A673 (cell line): ENCODE measurements around the gene LSM3. TPM values are rescaled to one million over a fixed set of nuclear protein-coding genes. Genes with fewer than 3 reads are reported as not detected.

ENCODE experiments used
- BruUV-seq: library from RNA; stranded (reverse); fragments of 400-500 nt; replicated peaks from 2 replicates; lab custom pipeline; 2021; lab: Mats Ljungman, UMichigan
- CTCF ChIA-PET: fragments of 300-600 bp; sonication (Branson Sonifier 250); formaldehyde crosslinking; loops from one replicate; lab custom pipeline; 2022; ENCODE audit warnings: antibody characterized with exemption; lab: Charles Lee
- POLR2A ChIA-PET: fragments of 300-600 bp; sonication (Branson Sonifier 250); formaldehyde crosslinking; loops from one replicate; lab custom pipeline; 2022; ENCODE audit warnings: antibody characterized with exemption; ENCODE audit not compliant: low non-redundant PET; lab: Charles Lee
- DNase-seq: peaks from one replicate; pipeline ENCODE4 v3.0.0-alpha.2; 2015; ENCODE audit warnings: low spot score
- H3K27ac ChIP-seq: fragments of 200-600 bp; sonication (generic); 2 replicates; pipeline ENCODE4 v1.5.1; 2016; ENCODE audit warnings: mixed run types, low read depth, mild to moderate bottlenecking, mixed read lengths, antibody characterized with exemption, low read length; ENCODE audit not compliant: poor library complexity, severe bottlenecking
- H3K27me3 ChIP-seq: fragments of 200-600 bp; sonication (generic); replicated peaks from 2 replicates; pipeline ENCODE4 v1.6.1; 2017; ENCODE audit warnings: mixed run types, low read depth, mild to moderate bottlenecking, mixed read lengths, antibody characterized with exemption, low read length; ENCODE audit not compliant: insufficient read depth, poor library complexity
- H3K36me3 ChIP-seq: fragments of 200-600 bp; sonication (generic); 2 replicates; pipeline ENCODE4 v1.6.1; 2016; ENCODE audit warnings: mixed run types, mild to moderate bottlenecking, mixed read lengths, antibody characterized with exemption, low read length; ENCODE audit not compliant: insufficient read depth, poor library complexity, severe bottlenecking
- H3K4me1 ChIP-seq: fragments of 200-600 bp; sonication (generic); 2 replicates; pipeline ENCODE4 v1.6.1; 2017; ENCODE audit warnings: mixed run types, mild to moderate bottlenecking, mixed read lengths, antibody characterized with exemption, low read length; ENCODE audit not compliant: insufficient read depth, poor library complexity, severe bottlenecking
- H3K4me3 ChIP-seq: fragments of 200-600 bp; sonication (generic); 2 replicates; pipeline ENCODE4 v1.5.1; 2016; ENCODE audit warnings: low read depth, mixed run types, mild to moderate bottlenecking, mixed read lengths, low read length; ENCODE audit not compliant: poor library complexity, severe bottlenecking
- H3K9me3 ChIP-seq: fragments of 200-600 bp; sonication (generic); 2 replicates; pipeline ENCODE4 v1.6.1; 2016; ENCODE audit warnings: mixed run types, low read depth, mild to moderate bottlenecking, mixed read lengths, antibody characterized with exemption, low read length; ENCODE audit not compliant: poor library complexity, severe bottlenecking
- CTCF ChIP-seq: fragments of 300-800, 200-600 bp; sonication (generic); conservative IDR thresholded peaks from 2 replicates; pipeline ENCODE4 v1.5.1; 2017; ENCODE audit warnings: low read depth, mild to moderate bottlenecking, antibody characterized with exemption, low read length, moderate library complexity, mixed read lengths
- EZH2 ChIP-seq: fragments of 200-600 bp; sonication (generic); IDR thresholded peaks from 2 replicates; pipeline ENCODE4 v1.6.1; 2017; ENCODE audit warnings: borderline replicate concordance, low read depth, mild to moderate bottlenecking, mixed read lengths, antibody characterized with exemption, low read length; ENCODE audit not compliant: poor library complexity, severe bottlenecking
- intact Hi-C: fragments of 100-400 bp; cut with micrococcal nuclease; formaldehyde crosslinking; loops from one replicate; pipeline ENCODE4 v1.10.0; 2022; ENCODE audit not compliant: unreplicated experiment
- total RNA-seq: library from RNA; stranded (reverse); gene quantifications from 2 replicates; pipeline ENCODE4 v1.2.3, GENCODE V29; 2021

The LSM3 gene
- total RNA-seq, 1 experiment from 2014 or later, result 29.4 TPM

GRCh38 chr3:14141602-14142341 lies 36.8 kb upstream of the LSM3 start:
- no TSS peak for BruUV-seq
- intact Hi-C loops, result no loop called here
- H3K4me3 ChIP-seq, result no peak overlapping the region
- no peaks in the 10 kb centered on the region for H3K9me3 ChIP-seq
- H3K4me1 ChIP-seq, result peaks cover 19% of the 10 kb centered on the region
- TF ChIP-seq EZH2, result no peak
- no peak for TF ChIP-seq CTCF
- POLR2A ChIA-PET, result no interaction called here
- DNase-seq, result no peak
- H3K27me3 ChIP-seq, result no peaks in the 10 kb centered on the region
- peaks cover 19% of the 10 kb centered on the region for H3K36me3 ChIP-seq
- H3K27ac ChIP-seq, result no peak overlapping the region
- CTCF ChIA-PET, result no interaction called here

GRCh38 chr3:14142567-14143270 lies 35.9 kb upstream of the LSM3 start:
- H3K4me3 ChIP-seq, result no peak overlapping the region
- no peak for TF ChIP-seq EZH2
- TF ChIP-seq CTCF, result no peak
- ChIA-PET CTCF (interaction anchor here (2.7 kb wide), 1 partner anchor 246 kb away, joined by 9 read pairs; no protein-coding TSS in a partner anchor), POLR2A (no interaction called here)
- no peak overlapping the region for H3K27ac ChIP-seq
- H3K9me3 ChIP-seq, result no peaks in the 10 kb centered on the region
- H3K4me1 ChIP-seq, result peaks cover 19% of the 10 kb centered on the region
- DNase-seq, result no peak
- TSS peak; percentile 54 for BruUV-seq
- H3K36me3 ChIP-seq, result peaks cover 27% of the 10 kb centered on the region
- H3K27me3 ChIP-seq, result no peaks in the 10 kb centered on the region
- intact Hi-C loops, result no loop called here

GRCh38 chr3:14143271-14144225 lies 35.1 kb upstream of the LSM3 start:
- peak overlapping the region; percentile 72 for H3K27ac ChIP-seq
- POLR2A ChIA-PET, result no interaction called here
- TF ChIP-seq CTCF, result no peak
- no peak for TF ChIP-seq EZH2
- H3K4me1 ChIP-seq, result peaks cover 27% of the 10 kb centered on the region
- intact Hi-C loops, result no loop called here
- no peaks in the 10 kb centered on the region for H3K27me3 ChIP-seq
- CTCF ChIA-PET, result interaction anchor here (2.7 kb wide), 1 partner anchor 247 kb away, joined by 9 read pairs; no protein-coding TSS in a partner anchor
- H3K36me3 ChIP-seq, result peaks cover 28% of the 10 kb centered on the region
- no peak overlapping the region for H3K4me3 ChIP-seq
- H3K9me3 ChIP-seq, result no peaks in the 10 kb centered on the region
- peak; percentile 35 for DNase-seq
- BruUV-seq, result no TSS peak
